ENCODE results near the gene HMGCLL1. TPM values are rescaled to one million over a fixed set of nuclear protein-coding genes. Genes with fewer than 3 reads are reported as not detected.

HMGCLL1 gene
- total RNA-seq, 1 donor from 2014 or later: not detected

DNA sequence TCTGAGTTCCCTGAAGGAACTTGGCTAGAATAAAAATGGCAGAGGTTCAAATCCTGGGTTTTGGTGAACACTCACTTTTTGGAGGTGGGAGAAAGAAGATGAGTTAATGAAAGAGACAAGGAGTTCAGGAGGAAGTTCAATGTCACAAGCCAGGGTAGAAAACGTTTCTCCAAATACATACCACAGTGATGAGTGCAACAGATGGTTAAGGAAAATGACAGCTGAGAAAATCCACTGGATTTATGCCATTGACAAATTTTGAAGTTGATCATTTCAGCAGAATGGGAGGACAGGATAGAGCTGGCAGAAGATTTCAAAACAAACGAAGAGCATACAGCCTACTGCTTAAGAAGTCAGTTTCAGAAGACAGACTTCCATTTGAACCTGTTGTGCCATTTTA lies 129.0 kb downstream of the HMGCLL1 start:
- H3K36me3 Mint-ChIP-seq (ENCODE audit: low read depth): no peaks in the 10 kb centered on the region
- ChIA-PET CTCF (no interaction called here), POLR2A (no interaction called here)
- TF ChIP-seq, protein P1, sequence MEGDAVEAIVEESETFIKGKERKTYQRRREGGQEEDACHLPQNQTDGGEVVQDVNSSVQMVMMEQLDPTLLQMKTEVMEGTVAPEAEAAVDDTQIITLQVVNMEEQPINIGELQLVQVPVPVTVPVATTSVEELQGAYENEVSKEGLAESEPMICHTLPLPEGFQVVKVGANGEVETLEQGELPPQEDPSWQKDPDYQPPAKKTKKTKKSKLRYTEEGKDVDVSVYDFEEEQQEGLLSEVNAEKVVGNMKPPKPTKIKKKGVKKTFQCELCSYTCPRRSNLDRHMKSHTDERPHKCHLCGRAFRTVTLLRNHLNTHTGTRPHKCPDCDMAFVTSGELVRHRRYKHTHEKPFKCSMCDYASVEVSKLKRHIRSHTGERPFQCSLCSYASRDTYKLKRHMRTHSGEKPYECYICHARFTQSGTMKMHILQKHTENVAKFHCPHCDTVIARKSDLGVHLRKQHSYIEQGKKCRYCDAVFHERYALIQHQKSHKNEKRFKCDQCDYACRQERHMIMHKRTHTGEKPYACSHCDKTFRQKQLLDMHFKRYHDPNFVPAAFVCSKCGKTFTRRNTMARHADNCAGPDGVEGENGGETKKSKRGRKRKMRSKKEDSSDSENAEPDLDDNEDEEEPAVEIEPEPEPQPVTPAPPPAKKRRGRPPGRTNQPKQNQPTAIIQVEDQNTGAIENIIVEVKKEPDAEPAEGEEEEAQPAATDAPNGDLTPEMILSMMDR (IDR thresholded peaks at IDR 0.05): no peak
- H3K27ac Mint-ChIP-seq: no peak overlapping the region
- intact Hi-C loops (cut with micrococcal nuclease): no loop called here
- no peaks in the 10 kb centered on the region for H3K9me3 Mint-ChIP-seq
- ATAC-seq (ENCODE audit: low read depth) (no peak), DNase-seq (no peak)
- H3K4me1 Mint-ChIP-seq: no peaks in the 10 kb centered on the region
- no peaks in the 10 kb centered on the region for H3K27me3 Mint-ChIP-seq
- no peak overlapping the region for H3K4me3 Mint-ChIP-seq

DNA sequence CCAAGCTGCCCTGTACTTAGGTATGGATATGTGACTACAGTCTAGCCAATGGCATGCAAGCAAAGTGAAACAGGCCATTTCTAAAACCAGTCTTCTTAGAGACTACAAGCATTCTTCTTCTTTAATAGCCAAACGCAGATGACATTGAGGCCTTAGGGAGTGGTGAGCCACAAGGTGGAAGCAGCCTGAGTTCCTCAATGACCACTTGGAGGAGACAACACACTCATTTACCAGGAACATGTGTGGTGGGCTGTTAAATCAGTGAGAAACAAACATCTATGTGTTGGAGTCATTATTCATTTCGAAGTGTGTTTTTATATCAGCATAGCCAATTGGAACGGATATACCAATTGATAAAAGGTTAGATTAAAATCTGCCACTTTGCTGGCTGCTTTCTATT lies 129.8 kb downstream of the HMGCLL1 start:
- no peaks in the 10 kb centered on the region for H3K4me1 Mint-ChIP-seq
- ChIA-PET CTCF (no interaction called here), POLR2A (no interaction called here)
- TF ChIP-seq, protein P1 (IDR thresholded peaks at IDR 0.05): no peak
- no peak overlapping the region for H3K27ac Mint-ChIP-seq
- H3K27me3 Mint-ChIP-seq: no peaks in the 10 kb centered on the region
- DNase-seq (no peak), ATAC-seq (ENCODE audit: low read depth) (no peak)
- H3K4me3 Mint-ChIP-seq: no peak overlapping the region
- intact Hi-C loops (cut with micrococcal nuclease): no loop called here
- H3K36me3 Mint-ChIP-seq (ENCODE audit: low read depth): no peaks in the 10 kb centered on the region
- no peaks in the 10 kb centered on the region for H3K9me3 Mint-ChIP-seq

DNA sequence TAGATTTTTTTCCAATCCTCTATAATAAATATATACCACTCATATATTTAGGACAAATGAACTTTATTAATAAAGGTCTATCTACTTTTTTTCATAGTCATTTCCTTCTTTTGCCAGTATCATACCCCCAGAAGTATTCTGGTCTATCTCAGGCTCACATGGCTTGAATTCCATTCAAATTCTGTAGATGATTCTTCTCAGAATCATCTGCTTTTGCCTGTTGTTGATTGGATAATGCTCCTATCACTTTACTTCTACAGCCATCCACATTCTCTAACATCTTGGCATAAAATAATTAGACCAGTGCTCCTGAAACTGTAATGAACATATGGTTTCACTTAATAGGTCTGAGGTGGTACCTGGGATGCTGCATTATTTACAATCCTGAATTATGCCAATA lies 130.5 kb downstream of the HMGCLL1 start:
- Mint-ChIP-seq H3K4me1 (no peaks in the 10 kb centered on the region), H3K9me3 (no peaks in the 10 kb centered on the region), H3K27ac (no peak overlapping the region), H3K4me3 (no peak overlapping the region), H3K36me3 (ENCODE audit: low read depth) (no peaks in the 10 kb centered on the region), H3K27me3 (no peaks in the 10 kb centered on the region)
- no peak for ATAC-seq (ENCODE audit: low read depth)
- ChIA-PET POLR2A (no interaction called here), CTCF (no interaction called here)
- intact Hi-C loops (cut with micrococcal nuclease): no loop called here
- TF ChIP-seq, protein P1 (IDR thresholded peaks at IDR 0.05): no peak
- no peak for DNase-seq

DNA sequence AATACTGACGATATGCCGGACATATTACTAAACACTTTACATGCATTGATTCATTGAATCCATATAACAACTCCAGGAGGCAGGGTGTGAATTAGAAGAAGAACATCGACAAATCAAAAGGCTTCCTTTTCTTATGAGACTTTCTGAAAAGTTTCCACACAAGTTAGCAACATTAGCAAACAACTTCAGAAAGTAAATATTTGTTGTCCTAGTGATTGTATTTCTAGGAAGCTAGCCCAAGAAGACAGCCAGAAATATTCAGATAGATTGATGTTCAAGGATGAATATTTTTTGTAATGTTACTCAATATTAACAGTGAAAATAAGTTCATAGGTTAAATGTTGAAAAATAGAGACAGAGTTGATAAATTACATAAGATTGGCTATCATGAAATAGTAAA lies 131.1 kb downstream of the HMGCLL1 start:
- ChIA-PET POLR2A (no interaction called here), CTCF (no interaction called here)
- Mint-ChIP-seq H3K9me3 (no peaks in the 10 kb centered on the region), H3K36me3 (ENCODE audit: low read depth) (no peaks in the 10 kb centered on the region), H3K27me3 (no peaks in the 10 kb centered on the region), H3K4me3 (no peak overlapping the region), H3K27ac (no peak overlapping the region), H3K4me1 (no peaks in the 10 kb centered on the region)
- TF ChIP-seq, protein P1 (IDR thresholded peaks at IDR 0.05): no peak
- intact Hi-C loops (cut with micrococcal nuclease): no loop called here
- DNase-seq (no peak), ATAC-seq (ENCODE audit: low read depth) (no peak)

DNA sequence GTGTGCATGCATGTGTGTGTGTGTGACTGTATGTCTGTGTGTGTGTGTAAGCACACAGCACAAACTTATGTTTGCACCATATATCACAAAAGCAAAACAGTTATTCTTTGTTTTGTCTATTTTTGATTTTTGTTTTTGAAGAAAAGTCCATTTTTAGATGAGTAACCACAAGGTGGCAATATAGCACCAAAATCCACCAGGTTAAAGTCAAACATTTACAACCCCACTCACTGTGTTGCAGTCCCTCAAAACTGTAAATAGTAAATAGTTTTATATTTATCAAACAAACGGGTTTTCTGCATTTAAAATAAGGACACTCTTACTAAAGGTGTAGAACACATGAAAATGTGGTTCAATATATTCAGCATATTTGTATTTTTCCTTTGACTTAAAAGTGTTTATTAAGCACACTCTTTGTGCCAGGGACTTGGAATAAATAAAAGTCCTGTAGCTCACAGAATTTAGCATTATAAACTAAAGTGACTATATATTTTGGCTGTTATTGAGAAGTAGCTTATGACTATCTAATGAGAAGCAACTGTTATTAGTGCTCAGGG lies 133.3 kb downstream of the HMGCLL1 start:
- DNase-seq (no peak), ATAC-seq (ENCODE audit: low read depth) (no peak)
- TF ChIP-seq, protein P1 (IDR thresholded peaks at IDR 0.05): no peak
- intact Hi-C loops (cut with micrococcal nuclease): no loop called here
- no peak overlapping the region for H3K4me3 Mint-ChIP-seq
- CTCF ChIA-PET: no interaction called here
- no peaks in the 10 kb centered on the region for H3K36me3 Mint-ChIP-seq (ENCODE audit: low read depth)
- H3K4me1 Mint-ChIP-seq: no peaks in the 10 kb centered on the region
- no peaks in the 10 kb centered on the region for H3K27me3 Mint-ChIP-seq
- no peaks in the 10 kb centered on the region for H3K9me3 Mint-ChIP-seq
- no peak overlapping the region for H3K27ac Mint-ChIP-seq
- POLR2A ChIA-PET: no interaction called here

All from activated B cell treated with CpG ODN at 0.5 μM for 24 hours (primary cell).